Activated T-cell treated with anti-CD3 and anti-CD28 coated beads, Interleukin-2, amount 50 U/mL, for 1 hour (primary cell): ENCODE results near the gene APPL1.

ENCODE experiments used
- DNase-seq: peaks from one replicate; pipeline ENCODE4 v3.0.0-alpha.2; 2020

APPL1 gene, protein sequence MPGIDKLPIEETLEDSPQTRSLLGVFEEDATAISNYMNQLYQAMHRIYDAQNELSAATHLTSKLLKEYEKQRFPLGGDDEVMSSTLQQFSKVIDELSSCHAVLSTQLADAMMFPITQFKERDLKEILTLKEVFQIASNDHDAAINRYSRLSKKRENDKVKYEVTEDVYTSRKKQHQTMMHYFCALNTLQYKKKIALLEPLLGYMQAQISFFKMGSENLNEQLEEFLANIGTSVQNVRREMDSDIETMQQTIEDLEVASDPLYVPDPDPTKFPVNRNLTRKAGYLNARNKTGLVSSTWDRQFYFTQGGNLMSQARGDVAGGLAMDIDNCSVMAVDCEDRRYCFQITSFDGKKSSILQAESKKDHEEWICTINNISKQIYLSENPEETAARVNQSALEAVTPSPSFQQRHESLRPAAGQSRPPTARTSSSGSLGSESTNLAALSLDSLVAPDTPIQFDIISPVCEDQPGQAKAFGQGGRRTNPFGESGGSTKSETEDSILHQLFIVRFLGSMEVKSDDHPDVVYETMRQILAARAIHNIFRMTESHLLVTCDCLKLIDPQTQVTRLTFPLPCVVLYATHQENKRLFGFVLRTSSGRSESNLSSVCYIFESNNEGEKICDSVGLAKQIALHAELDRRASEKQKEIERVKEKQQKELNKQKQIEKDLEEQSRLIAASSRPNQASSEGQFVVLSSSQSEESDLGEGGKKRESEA

DNA sequence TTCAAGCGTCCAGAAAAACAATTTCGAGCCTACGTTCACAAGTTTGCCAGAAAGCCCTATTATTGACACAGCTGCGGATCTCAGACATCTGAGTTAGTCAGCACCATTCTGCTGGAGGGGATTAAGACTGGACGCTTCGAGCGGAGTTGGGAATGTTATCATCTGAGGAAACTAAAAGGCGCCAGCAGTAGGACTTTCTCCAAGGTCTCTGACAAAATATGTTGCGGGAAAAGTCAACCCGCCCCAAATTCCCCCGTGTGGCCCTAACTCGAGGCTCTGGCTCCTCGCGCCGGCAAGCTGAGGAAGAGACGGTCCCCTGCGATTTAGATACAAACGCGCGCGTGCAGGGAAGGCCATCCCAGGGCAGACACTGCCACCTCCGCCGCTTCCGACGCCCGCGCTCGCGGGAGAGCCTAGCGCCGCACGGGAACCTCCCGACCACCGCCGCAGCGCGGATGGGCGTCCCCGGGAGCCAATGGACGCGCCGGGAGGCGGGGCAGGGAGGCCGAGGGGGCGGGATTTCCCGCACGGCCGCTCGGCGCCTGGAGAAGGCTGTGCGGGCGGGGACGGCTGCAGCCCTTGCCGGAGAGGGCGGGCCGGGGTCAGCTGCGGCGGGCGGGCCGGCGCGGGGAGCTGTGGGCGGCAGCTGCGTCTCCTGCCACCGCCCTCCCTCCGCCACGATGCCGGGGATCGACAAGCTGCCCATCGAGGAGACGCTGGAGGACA, at the start of gene APPL1:
APPL1 (plus strand) TSS at position 526 of the 726 bp plus-strand sequence; CDS start at position 681, 155 bp downstream.
- DNase-seq, result peak; percentile 91

DNA sequence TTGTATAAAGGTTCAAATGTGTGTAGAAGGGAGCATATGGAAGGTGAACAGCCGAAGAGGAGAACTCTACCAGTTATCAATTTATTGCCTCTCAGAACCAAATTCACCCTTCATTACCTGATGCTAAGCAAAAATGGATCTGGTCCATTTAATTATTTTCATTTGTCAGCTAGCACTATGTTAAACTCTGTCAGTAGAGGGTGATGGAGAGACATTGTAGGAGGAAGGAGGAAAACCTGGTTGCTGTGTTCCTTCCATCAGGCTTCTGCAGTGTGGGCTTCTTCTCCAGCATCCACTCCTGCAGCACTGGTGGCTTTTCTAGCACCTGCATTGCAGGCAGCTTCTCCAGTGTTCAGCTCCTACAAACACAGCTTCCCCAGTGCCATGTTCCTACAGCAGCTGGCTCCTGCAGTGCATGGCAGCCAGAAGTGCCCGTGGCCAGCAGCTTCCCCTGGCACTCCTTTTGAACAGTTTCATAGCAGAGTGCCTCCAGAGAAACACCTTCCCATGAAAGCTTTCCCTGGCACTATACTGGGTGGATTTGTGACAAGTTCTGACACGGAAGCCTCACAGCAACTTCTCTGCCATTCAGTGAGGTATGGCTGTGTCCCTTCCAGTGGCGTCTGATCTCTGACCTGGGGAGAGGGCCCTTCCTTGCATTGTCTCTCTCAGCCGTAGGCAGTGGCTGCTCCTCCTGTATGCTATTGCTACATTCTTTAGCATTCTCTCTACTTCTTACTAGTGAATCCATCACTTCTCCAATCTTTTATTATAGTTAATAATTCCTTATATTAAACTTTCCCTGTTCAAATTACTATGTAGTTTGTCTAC, 47.7 kb upstream of the APPL1 start:
- DNase-seq, result no peak

- DNase-seq, result no peak
These were observed 43.0 kb upstream of the APPL1 start for GRCh38 chr3:57184526-57184925.

GRCh38 chr3:57192028-57192427, 35.5 kb upstream of the APPL1 start:
- DNase-seq, result no peak

- DNase-seq, result no peak
These were observed 32.9 kb upstream of the APPL1 start for GRCh38 chr3:57194641-57195040.

DNA sequence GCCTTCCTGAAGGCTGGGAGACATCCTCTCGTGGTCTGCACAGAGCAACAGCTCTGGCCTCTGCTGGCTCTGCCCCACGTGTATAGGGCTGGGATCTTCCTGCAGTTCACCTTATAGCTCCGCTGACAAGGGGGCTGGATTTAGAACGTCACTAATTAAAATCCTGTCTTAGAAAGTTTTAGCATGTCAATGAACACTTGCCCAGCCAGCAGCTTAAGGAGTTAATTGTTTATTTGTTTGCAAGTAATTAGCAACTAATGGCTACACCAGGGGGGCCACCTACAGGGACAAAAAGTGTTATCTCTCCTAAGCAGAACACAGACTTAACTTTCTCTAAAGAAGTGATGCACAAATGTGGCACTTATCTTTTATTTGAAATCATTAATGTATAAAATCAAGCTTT, 27.6 kb upstream of the APPL1 start, which contains the start of gene HESX1:
HESX1 (minus strand) TSS at position 84 of the 403 bp plus-strand sequence; CDS start at position 24, 60 bp downstream.
- DNase-seq, result no peak

- DNase-seq, result no peak
These were observed 21.1 kb upstream of the APPL1 start for GRCh38 chr3:57206423-57206822.

DNA sequence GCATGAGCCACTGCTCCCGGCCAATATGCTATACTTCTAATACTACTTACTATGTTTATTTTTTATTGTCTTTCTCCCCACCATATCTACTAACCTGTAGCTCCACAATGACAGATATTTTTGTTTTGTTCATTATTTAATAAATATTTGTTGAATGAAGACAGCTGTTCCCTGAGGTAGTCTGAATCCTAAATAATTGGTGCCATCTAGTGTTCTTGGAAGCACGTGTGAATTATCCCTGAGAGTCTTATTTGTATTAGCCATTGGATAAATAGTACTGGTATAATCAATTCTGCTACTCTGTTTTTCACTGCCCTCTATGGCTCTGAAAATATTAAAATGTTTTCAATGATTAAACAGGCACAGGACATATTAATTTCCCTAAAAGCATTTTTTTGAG, 5.6 kb upstream of the APPL1 start:
- DNase-seq, result no peak

- no peak for DNase-seq
These were observed 2.7 kb upstream of the APPL1 start for GRCh38 chr3:57224856-57225255.

DNA sequence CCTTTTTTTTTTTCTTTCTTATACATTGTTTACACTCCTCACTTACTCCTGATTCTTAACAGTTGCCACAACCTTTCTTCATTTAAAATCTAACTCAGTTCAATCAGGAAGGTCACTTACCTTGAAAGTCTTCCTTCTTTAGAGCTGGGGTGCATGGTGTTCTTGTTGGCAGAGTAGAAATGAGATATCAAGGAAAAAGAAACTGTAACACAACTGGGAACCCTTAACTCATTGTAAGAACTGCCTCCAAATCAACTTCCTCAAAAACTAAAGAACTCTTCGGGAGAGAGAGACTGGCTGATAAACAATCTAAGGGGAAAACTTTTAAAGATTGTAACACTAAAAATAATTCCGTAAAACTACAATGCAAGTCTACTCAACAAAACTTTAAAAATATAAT, 1.4 kb upstream of the APPL1 start:
- no peak for DNase-seq

GRCh38 chr3:57227930-57228751, 612 bp downstream of the APPL1 start:
- peak; percentile 60 for DNase-seq

DNA sequence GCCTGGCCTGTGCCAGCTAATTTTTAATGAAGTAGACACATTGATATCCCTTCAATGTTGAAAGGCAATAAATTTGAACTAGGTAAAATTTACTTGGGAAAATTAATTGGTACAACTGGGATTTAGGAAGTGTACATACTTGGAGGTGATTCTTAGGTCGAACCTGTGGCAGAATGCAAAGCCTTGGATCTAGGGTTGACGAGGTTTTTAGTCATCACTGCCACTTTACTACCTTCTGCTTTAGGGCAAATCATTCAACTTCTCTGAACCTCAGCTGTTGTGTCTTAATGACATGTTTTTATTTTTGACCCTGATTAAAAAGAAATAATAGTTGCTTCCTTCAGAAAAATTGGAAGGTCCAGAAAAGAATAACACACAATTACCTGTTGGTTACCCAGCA, 2.5 kb downstream of the APPL1 start:
- no peak for DNase-seq

GRCh38 chr3:57233799-57234198, 6.3 kb downstream of the APPL1 start:
- no peak for DNase-seq

DNA sequence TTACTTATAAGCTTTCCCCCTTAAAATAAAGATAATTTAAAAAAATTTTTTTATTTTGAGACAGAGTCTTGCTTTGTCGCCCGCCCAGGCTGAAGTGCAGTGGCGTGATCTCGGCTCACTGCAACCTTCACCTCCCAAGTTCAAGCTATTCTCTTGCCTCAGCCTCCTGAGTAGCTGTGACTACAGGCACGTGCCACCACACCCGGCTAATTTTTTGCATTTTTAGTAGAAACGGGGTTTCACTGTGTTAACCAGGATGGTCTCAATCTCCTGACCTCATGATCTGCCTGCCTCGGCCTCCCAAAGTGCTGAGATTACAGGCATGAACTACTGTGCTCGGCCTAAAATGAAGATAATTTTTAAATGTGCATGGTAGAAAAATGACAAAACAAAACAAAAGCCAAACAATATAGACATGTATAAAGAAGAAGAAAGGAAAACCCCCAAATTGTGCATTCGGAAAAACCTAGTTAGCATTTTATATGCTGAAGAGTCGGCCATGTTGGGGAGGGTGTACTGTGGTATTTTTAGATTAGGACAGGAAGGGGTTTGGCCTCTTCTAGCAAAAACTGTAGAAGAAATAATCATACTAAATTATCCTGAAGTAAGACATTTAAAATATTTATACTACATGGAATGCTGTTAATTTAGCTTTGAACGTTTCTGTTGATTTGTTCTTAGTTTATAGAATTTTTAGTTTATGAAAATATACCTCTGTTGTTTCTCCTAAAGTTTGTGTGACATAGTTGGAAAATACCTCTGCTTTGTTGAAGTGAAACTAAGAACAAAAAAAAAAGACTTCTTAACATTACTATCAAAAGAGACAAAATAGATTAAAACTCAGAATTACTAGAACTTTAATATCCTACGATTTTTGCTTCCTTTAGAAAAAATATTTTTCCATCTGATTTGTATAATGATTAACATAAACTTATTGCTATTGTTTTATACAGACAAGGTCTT, 7.4 kb downstream of the APPL1 start:
- DNase-seq, result no peak

DNA sequence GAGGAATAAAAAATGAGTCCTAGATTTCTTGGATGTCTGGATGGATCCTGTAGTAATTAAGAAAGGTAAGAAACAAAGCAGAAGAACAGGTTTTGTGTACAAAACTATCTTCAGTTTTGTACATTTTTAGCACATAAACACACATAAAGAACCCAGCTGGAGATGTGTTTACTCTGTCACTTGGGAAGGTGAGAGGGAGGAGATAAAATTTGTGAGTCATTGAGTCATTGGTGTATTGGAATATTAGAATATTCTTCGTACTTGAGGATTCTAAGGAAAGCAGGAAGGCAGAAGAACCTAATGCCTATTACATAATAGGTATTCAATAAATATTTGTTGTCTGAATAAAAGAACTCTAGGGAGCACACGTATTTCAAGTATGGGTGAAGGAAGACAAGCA, 17.4 kb downstream of the APPL1 start:
- no peak for DNase-seq

DNA sequence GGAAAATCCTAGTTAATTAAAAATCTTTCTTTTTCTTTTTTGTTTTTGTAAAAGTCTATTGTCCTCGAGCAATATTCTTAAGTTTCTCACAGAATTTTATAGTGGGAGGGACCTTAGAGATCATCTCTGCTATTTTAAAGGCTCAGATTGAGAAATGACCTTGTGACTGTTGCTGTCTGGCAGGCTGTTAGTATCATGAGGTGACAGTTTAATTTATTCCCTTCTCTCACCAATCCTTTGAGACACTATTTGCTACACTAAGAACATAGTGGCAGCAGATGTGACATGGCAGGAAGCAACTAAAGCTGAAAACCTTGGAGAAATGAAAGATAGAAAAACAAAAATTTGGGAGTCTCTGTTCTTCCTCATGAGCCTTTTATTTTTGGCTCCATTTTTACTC, 24.9 kb downstream of the APPL1 start:
- DNase-seq, result no peak

- no peak for DNase-seq
These were observed 29.3 kb downstream of the APPL1 start for GRCh38 chr3:57256844-57257243.

DNA sequence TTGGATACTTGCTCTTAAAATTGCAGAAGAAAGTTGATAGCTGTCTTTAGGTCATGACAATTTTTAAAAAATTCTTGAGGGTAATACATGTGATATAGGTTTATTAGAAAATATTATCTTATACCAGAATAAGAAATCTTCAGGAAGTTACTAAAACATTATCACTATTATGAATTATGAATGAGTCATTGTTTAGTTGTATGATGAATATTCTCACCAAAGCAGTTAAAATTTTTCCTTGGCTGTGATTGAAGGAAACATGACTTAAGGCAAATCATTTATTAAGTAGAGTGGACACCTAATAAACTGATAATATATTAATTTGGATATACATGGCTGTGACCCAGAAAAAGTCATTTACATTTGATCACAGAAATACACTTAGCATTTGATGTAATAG, 30.1 kb downstream of the APPL1 start:
- no peak for DNase-seq

DNA sequence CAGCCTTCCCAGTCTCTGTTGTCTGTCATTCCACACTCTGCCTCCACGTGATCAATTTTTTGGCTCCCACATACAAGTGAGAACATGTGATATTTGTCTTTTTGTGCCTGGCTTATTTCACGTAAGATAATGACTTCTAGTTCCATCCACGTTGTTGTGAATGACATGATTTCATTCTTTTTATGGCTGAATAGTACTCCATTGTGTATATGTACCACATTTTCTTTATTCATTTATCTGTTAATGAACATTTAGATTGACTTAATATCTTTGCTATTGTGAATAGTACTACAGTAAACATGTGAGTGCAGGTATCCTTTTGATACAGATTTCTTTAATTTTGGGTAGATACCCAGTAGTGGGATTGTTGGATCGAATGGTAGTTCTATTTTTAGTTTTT, 33.6 kb downstream of the APPL1 start:
- DNase-seq, result no peak

- no peak for DNase-seq
These were observed 34.4 kb downstream of the APPL1 start for GRCh38 chr3:57261929-57262328.

DNA sequence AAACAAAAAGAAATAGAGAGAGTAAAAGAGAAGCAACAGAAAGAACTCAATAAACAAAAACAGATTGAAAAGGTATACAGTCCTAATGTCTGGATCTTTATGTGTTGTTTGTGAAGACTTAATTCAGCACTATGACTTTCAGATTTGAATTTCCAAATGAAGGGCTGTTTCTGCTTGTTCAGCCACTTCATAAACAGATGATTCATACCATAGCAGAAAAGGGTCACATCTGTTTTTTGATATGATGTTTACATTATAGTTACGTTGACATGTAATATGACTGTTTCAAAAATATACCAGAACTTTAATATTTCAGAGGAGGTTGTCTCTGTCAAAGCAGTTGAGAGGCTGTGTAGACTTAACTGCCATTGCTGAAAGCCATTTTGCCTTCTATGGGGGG, 40.9 kb downstream of the APPL1 start:
- DNase-seq, result no peak
